A375 (cell line): ENCODE results near the gene SEBOX. TPM values are rescaled to one million over a fixed set of nuclear protein-coding genes. Genes with fewer than 3 reads are reported as not detected.

ENCODE experiments used
- total RNA-seq: library from RNA; depleted of rRNA; stranded (reverse); fragments of >200 nt; shearing (Covaris generic); gene quantifications from 2 replicates; pipeline ENCODE4 v1.2.3, GENCODE V29; 2014; rRNA removed

SEBOX gene
- not detected in 2 replicates for total RNA-seq

DNA sequence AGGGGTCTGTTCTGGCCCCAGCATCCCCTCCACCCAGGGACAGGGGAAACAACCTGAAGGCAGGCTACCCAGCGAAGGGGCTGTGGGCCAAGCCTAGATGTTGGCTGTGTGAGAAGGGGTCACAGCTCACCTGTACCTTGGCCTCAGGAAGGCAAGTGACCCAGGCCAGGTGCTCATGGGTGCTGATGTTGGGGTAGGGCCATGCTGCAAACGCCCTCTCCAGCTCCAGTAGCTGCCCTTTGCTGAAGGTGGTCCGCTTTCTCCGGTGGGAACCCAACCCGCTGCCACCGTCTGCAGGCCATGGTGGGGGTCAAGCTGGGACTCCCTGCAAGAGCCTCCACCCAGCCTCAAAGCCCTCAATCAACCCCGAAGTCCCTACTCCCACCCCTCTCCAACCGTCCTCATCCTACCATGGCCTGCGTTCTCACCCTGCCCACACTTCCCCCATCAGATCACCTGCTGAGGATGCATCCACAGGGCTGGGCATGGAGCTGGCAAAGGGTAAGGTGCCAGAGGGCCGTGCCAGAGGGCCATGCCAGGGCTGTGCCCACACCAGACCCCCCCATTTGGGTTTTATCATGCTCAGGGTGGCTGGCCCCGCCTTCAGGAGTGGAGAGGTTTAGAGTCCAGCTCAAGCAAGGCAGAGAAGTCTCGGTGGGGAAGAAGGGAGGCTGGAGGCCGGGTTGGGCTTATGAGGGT is at the start of gene SEBOX:
TSS of gene SEBOX (minus strand) at position 535 of the 699 bp plus-strand sequence. CDS start at position 487, 48 bp downstream.

DNA sequence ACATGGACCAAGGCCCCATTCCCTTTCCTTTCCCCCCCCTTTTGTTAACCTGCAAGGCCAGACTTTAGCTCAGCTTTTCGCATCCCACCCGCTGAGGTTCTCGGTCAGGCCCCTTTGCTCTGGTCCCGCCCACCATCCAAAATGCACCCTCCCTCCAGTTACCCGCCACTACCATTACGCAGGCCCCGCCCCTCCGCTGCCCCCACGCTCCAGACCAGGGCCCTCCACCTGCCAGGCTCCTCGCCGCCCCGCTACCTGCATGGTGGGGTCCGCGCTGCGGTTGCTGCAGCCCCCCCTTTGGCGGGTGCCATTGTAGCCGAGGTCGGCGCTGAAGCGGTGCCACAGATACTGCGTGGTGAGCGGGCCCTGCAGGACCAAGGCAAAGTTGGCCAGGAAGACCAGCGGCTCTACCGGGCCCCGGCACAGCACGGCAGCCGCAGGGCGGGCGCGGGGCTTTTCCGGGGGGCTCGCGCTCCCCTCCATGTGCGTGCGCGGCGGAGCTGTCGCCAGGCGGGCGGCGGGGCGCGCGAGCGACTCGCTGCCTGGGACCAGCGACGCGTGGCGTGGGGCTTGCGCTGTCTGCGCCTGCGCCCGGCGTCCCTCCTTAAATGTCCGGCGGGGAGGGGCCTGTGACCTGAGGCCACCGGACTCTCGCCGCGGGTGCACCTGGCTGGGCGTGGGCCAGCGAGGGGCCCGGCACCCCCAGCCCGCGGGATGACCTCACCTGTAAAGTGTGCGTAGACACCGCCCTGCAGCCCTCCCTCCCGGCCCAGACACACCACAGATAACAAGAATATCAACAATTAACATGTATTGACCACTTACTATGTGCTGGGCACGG is 40.9 kb upstream of the SEBOX start, which contains the start of gene SLC46A1:
TSS of gene SLC46A1 (minus strand) at position 581 of the 841 bp plus-strand sequence. CDS start at position 483, 98 bp downstream.

GRCh38 chr17:28371245-28372202 is 6.5 kb upstream of the SEBOX start, which contains the start of gene SARM1:
Gene SARM1, plus strand, starts transcription at chr17:28371694. Its CDS starts 339 bp downstream, at chr17:28372033.

GRCh38 chr17:28370035-28370743 is 5.2 kb upstream of the SEBOX start, which contains the start of gene VTN:
Gene VTN, minus strand, starts transcription at chr17:28370307. Its CDS starts 104 bp downstream, at chr17:28370203.

GRCh38 chr17:28357061-28357900 is 7.7 kb downstream of the SEBOX start, which contains the start of gene POLDIP2:
Gene POLDIP2, minus strand, starts transcription at chr17:28357527. Its CDS starts 79 bp downstream, at chr17:28357448.

DNA sequence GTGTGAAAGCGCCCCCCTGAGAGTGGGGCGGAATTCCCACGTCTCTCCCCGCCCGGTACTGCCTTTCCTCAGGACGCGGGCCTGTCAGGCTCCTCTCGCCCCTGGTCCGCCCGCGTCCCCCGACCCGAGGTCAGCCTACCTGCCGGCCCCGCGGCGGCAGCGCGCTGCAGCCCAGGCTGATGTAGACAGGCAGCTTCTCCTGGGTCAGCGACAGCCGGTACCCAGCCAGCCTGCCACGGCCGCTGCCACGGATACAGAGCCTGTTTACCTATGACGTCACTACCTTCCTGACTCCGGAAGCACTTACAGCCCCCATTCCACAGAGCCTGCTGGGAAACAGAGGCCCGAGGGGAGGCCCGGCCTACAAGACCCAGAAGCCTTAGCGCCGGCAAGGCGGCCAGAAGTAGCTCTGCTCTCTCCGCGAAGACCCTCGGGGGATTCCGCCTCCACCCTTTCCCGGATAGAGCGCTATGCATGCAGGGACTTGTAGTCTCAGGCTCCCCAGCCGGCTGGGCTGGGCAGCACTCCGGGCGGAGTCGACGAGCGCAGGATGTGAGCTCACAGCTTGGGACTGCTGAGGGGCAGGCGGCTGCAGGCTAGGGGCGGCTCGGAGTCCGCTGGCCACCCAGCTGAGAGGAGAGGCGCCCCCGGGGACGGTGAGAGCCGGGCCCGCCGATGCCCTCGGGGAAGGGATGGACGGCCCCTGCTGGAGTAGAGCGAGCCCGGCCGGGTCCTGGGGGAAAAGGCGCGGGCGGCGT is 29.6 kb downstream of the SEBOX start, which contains the start of the genes IFT20 and TNFAIP1:
TSS of gene IFT20 (minus strand) at position 272 of the 758 bp plus-strand sequence. CDS start 3,487 bp downstream, outside the sequence.
TSS of gene TNFAIP1 (plus strand) at position 561 of the 758 bp plus-strand sequence. CDS start 3,761 bp downstream, outside the sequence.

DNA sequence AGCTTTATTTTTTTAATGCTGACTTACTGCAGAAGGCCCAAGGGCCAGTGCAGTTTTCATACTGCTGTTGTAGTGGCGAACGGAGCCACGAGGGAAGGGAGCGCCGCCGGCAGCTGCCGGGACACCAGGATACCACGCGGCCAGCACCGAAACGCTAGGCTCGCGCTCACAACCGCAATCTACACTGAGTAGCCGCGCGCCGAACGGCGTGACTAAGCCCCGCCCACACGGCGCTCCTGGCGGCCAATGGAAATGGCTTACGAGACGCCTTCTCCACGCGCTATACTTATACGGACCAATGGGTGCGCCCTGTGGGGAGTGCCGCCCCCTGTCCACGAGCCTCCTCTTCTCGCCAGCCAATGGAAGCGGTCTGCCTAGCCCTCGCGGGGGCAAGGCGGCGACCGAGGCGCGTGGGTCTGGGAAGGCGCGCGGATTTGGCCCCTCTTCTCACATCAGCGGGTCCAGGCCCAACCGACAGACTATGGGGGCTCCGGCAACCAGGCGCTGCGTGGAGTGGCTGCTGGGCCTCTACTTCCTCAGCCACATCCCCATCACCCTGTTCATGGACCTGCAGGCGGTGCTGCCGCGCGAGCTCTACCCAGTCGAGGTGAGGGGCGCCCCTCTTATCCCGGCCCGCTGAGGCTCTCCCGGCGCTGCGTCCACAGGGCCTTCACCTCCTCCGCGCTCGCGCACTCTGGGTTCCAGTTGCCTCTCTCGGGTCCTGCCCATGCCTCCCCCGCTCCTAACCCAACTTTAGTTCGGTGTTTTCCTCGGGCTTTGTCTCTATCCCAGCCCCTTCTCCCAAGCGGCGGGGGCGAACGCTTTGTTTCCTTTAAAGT is 46.0 kb downstream of the SEBOX start, which contains the start of gene TMEM97:
TSS of gene TMEM97 (plus strand) at position 442 of the 839 bp plus-strand sequence. CDS start at position 482, 40 bp downstream.

Other genes with a start within 250 kb of the SEBOX start
- gene TMEM97, start 46.0 kb downstream of the SEBOX start, total RNA-seq: 27.4 and 33.0 TPM in 2 replicates
- gene IFT20, start 29.7 kb downstream of the SEBOX start, total RNA-seq: 48.9 and 57.9 TPM in 2 replicates
- 55.1 and 57.3 TPM in 2 replicates for gene TNFAIP1, start 29.4 kb downstream of the SEBOX start, total RNA-seq
- 156 and 173 TPM in 2 replicates for gene POLDIP2, start 7.7 kb downstream of the SEBOX start, total RNA-seq
- gene VTN, start 5.1 kb upstream of the SEBOX start, total RNA-seq: 0.05 TPM in 1 of 2 replicates, not detected in the other
- 10.8 and 13.0 TPM in 2 replicates for gene SARM1, start 6.5 kb upstream of the SEBOX start, total RNA-seq
- 6.2 and 9.2 TPM in 2 replicates for gene SLC46A1, start 41.0 kb upstream of the SEBOX start, total RNA-seq
- not detected in 2 replicates for gene SLC13A2, start 108.4 kb upstream of the SEBOX start, total RNA-seq
- gene FOXN1, start 141.1 kb upstream of the SEBOX start, total RNA-seq: 0.11 TPM in 1 of 2 replicates, not detected in the other
- gene UNC119, start 187.4 kb upstream of the SEBOX start, total RNA-seq: 41.9 and 42.8 TPM in 2 replicates
- 64.5 and 79.7 TPM in 2 replicates for gene PIGS, start 206.3 kb upstream of the SEBOX start, total RNA-seq
- 116 and 133 TPM in 2 replicates for gene ALDOC, start 211.7 kb upstream of the SEBOX start, total RNA-seq
- gene SPAG5, start 233.8 kb upstream of the SEBOX start, total RNA-seq: 97.4 and 108 TPM in 2 replicates
- 6.3 and 7.8 TPM in 2 replicates for gene RSKR, start 249.0 kb upstream of the SEBOX start, total RNA-seq